Mononuclear cell (primary cell): ENCODE measurements around the gene IGFBP2. TPM values are rescaled to one million over a fixed set of nuclear protein-coding genes. Genes with fewer than 3 reads are reported as not detected.

ENCODE experiments used
- H3K27me3 ChIP-seq: 2 replicates; pipeline ENCODE4 v1.6.0; 2011; ENCODE audit warnings: low read length, control low read depth; ENCODE audit not compliant: insufficient read depth
- H3K4me1 ChIP-seq: 2 replicates; pipeline ENCODE4 v1.5.1; 2011; ENCODE audit warnings: mild to moderate bottlenecking, low read length, control low read depth; ENCODE audit not compliant: insufficient read depth
- H3K4me3 ChIP-seq: 2 replicates; pipeline ENCODE4 v1.5.1; 2011; ENCODE audit warnings: mild to moderate bottlenecking, low read length, moderate library complexity
- H3K9me3 ChIP-seq: 2 replicates; pipeline ENCODE4 v1.5.1; 2011; ENCODE audit warnings: low read depth, mild to moderate bottlenecking, control low read depth, low read length
- total RNA-seq: library from RNA; depleted of rRNA; stranded (reverse); fragments of >200 nt; gene quantifications from one replicate; pipeline ENCODE4 v1.2.3, GENCODE V29; 2012

The IGFBP2 gene
- total RNA-seq, 1 donor, result 0.52 TPM

- no peak overlapping the region for H3K4me3 ChIP-seq
- H3K27me3 ChIP-seq, result no peaks in the 10 kb centered on the region
- H3K4me1 ChIP-seq, result no peaks in the 10 kb centered on the region
- H3K9me3 ChIP-seq, result no peaks in the 10 kb centered on the region
These were observed 26.1 kb downstream of the IGFBP2 start for GRCh38 chr2:216659276-216659675.

- H3K9me3 ChIP-seq, result no peaks in the 10 kb centered on the region
- no peak overlapping the region for H3K4me3 ChIP-seq
- no peaks in the 10 kb centered on the region for H3K4me1 ChIP-seq
- H3K27me3 ChIP-seq, result no peaks in the 10 kb centered on the region
These were observed 27.3 kb downstream of the IGFBP2 start for GRCh38 chr2:216660496-216660895.

GRCh38 chr2:216661051-216661450, 27.8 kb downstream of the IGFBP2 start:
- Histone ChIP-seq H3K27me3 (no peaks in the 10 kb centered on the region), H3K4me1 (no peaks in the 10 kb centered on the region), H3K4me3 (no peak overlapping the region), H3K9me3 (no peaks in the 10 kb centered on the region)

- Histone ChIP-seq H3K4me3 (no peak overlapping the region), H3K9me3 (no peaks in the 10 kb centered on the region), H3K27me3 (no peaks in the 10 kb centered on the region), H3K4me1 (no peaks in the 10 kb centered on the region)
These were observed 28.6 kb downstream of the IGFBP2 start for GRCh38 chr2:216661639-216662375.

GRCh38 chr2:216663106-216663505, 29.9 kb downstream of the IGFBP2 start:
- H3K4me3 ChIP-seq, result no peak overlapping the region
- no peaks in the 10 kb centered on the region for H3K27me3 ChIP-seq
- H3K4me1 ChIP-seq, result no peaks in the 10 kb centered on the region
- no peaks in the 10 kb centered on the region for H3K9me3 ChIP-seq

- no peak overlapping the region for H3K4me3 ChIP-seq
- no peaks in the 10 kb centered on the region for H3K9me3 ChIP-seq
- H3K27me3 ChIP-seq, result no peaks in the 10 kb centered on the region
These were observed 30.6 kb downstream of the IGFBP2 start for GRCh38 chr2:216663846-216664245.

GRCh38 chr2:216664593-216665034, 31.4 kb downstream of the IGFBP2 start:
- no peaks in the 10 kb centered on the region for H3K4me1 ChIP-seq
- no peak overlapping the region for H3K4me3 ChIP-seq
- H3K9me3 ChIP-seq, result no peaks in the 10 kb centered on the region
- no peaks in the 10 kb centered on the region for H3K27me3 ChIP-seq

More at GRCh38 chr2:216663846-216664245, 30.6 kb downstream of the IGFBP2 start:
- no peaks in the 10 kb centered on the region for H3K4me1 ChIP-seq

GRCh38 chr2:216665242-216665641, 32.0 kb downstream of the IGFBP2 start:
- Histone ChIP-seq H3K4me1 (no peaks in the 10 kb centered on the region), H3K27me3 (no peaks in the 10 kb centered on the region), H3K9me3 (no peaks in the 10 kb centered on the region), H3K4me3 (no peak overlapping the region)

GRCh38 chr2:216665717-216666116, 32.5 kb downstream of the IGFBP2 start:
- Histone ChIP-seq H3K9me3 (no peaks in the 10 kb centered on the region), H3K4me3 (no peak overlapping the region), H3K27me3 (no peaks in the 10 kb centered on the region), H3K4me1 (no peaks in the 10 kb centered on the region)

- Histone ChIP-seq H3K9me3 (no peaks in the 10 kb centered on the region), H3K27me3 (no peaks in the 10 kb centered on the region), H3K4me3 (no peak overlapping the region), H3K4me1 (no peaks in the 10 kb centered on the region)
These were observed 33.4 kb downstream of the IGFBP2 start for GRCh38 chr2:216666461-216667233.

GRCh38 chr2:216670266-216671080, 37.3 kb downstream of the IGFBP2 start:
- Histone ChIP-seq H3K9me3 (no peaks in the 10 kb centered on the region), H3K4me3 (no peak overlapping the region)

GRCh38 chr2:216671081-216671411, 37.8 kb downstream of the IGFBP2 start:
- H3K9me3 ChIP-seq, result no peaks in the 10 kb centered on the region
- no peaks in the 10 kb centered on the region for H3K27me3 ChIP-seq
- no peaks in the 10 kb centered on the region for H3K4me1 ChIP-seq
- no peak overlapping the region for H3K4me3 ChIP-seq

More at GRCh38 chr2:216670266-216671080, 37.3 kb downstream of the IGFBP2 start:
- Histone ChIP-seq H3K27me3 (no peaks in the 10 kb centered on the region), H3K4me1 (no peaks in the 10 kb centered on the region)

- H3K4me3 ChIP-seq, result no peak overlapping the region
- H3K4me1 ChIP-seq, result no peaks in the 10 kb centered on the region
- H3K27me3 ChIP-seq, result no peaks in the 10 kb centered on the region
- H3K9me3 ChIP-seq, result no peaks in the 10 kb centered on the region
These were observed 38.6 kb downstream of the IGFBP2 start for GRCh38 chr2:216671791-216672343.

- Histone ChIP-seq H3K27me3 (no peaks in the 10 kb centered on the region), H3K9me3 (no peaks in the 10 kb centered on the region), H3K4me3 (no peak overlapping the region), H3K4me1 (no peaks in the 10 kb centered on the region)
These were observed 39.2 kb downstream of the IGFBP2 start for GRCh38 chr2:216672466-216672865.

- H3K27me3 ChIP-seq, result no peaks in the 10 kb centered on the region
- no peaks in the 10 kb centered on the region for H3K4me1 ChIP-seq
- no peaks in the 10 kb centered on the region for H3K9me3 ChIP-seq
- H3K4me3 ChIP-seq, result no peak overlapping the region
These were observed 39.8 kb downstream of the IGFBP2 start for GRCh38 chr2:216673021-216673420.
